NCI-H1417 (cell line): Measurements from ENCODE around the gene UBR3.
"Not testable (repeated sequence)": the region's sequence is repeated elsewhere in the genome, so short reads cannot be mapped to it uniquely, and the experiment has no call there.

ENCODE experiments used
- DNase-seq, 3 experiments: peaks; one replicate each; lab custom pipeline; 2025; lab: John Stamatoyannopoulos, UW

Gene UBR3

DNA sequence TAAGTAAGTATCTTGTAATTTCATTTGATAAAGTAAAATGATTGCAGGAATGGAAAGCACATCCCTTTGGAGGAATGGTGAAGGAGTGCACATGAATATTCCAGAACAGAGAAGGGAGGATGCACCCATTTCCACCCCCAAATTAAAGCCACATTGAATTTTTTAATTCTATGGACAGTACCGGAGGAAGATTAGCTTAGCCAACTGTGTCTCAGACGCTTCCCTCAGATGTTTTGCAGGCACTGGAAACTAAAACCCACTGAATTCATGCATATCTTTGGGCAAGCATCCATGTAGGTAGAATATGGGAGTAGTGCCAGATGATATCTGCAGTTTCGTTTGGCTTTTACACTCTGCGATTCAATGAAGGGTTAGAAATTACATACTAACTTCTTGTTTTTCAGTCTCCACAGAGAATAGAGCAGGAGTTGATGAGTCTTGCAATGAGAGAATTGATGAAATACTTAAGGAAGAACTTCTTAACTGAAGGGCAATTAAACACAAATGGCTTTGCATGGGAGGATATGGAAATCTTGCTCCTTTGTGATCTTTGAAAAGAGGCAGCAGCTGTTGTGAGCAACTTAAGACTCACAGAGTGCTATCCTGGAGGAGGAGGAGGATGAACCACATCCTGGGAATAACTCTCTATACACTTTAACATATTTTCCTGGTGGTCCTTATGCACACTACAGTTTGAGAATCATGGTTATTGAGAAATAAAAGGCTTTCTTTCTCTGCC lies 279.0 kb downstream of the UBR3 start:
- DNase-seq = no peak

- peak in 2 of 3 experiments; percentile 3 to 52 for DNase-seq
These were observed 286.1 kb downstream of the UBR3 start for GRCh38 chr2:170113168-170113894.

- no peak for DNase-seq
These were observed 288.4 kb downstream of the UBR3 start for GRCh38 chr2:170115501-170116229.

DNA sequence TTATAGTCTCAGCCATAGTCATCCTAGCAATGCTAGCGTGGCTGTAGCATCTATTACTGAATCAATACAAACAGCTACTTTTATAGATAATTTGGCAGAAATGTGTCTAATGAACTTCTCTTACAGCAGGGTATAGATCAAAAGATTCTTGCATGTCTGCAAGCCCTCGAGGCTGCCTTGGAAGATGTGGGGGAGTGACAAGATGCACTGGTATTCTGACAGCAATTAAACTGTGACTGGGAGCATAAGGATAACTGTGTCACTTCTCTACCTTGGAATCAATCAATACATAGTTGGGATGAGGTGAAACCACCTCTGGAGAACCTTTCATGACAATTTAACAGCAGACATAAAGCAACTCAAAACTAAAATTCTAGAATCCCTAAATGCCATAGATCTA lies 291.4 kb downstream of the UBR3 start:
- DNase-seq = no peak

GRCh38 chr2:170119326-170119725 lies 292.1 kb downstream of the UBR3 start:
- not testable (repeated sequence) for DNase-seq

GRCh38 chr2:170121689-170122088 lies 294.4 kb downstream of the UBR3 start:
- no peak for DNase-seq

DNA sequence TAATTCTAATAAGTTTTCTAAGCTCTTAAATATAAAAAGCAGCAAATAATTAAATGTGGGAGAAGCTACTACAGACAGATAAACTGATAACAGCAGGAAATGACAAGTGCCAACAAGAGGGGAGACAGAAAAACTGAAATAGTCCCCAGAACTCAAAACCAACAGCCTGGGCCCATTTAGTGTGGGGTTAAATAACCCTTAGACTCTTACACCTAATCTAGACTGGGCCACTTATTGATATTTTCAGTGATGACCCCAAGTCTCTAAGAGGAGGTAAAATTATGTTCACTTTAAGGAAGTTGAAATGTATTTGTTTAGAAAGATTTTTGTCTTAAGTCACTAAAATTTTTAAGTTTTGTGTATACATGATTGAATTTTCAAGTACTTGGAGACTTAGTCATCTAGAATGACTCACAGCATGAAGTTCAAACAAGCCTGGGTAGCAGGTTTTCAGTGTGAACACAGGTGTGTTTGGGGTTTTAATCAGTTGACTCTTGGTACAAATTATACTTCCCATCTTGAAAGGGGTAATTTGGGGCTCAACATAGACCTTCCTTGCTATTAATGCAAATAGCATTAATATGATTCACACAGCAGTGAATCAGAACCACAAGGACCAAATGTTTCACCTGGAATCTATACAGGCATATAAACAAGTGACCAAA lies 295.8 kb downstream of the UBR3 start:
- peak in 1 of 3 experiments; percentile 48 for DNase-seq

GRCh38 chr2:170123593-170123992 lies 296.3 kb downstream of the UBR3 start:
- no peak for DNase-seq

- DNase-seq = not testable (repeated sequence)
These were observed 299.0 kb downstream of the UBR3 start for GRCh38 chr2:170126138-170126728.
